ENCODE data around the gene BAIAP2L1. TPM values are rescaled to one million over a fixed set of nuclear protein-coding genes. Genes with fewer than 3 reads are reported as not detected.

BAIAP2L1 gene
- total RNA-seq, 1 donor from 2014 or later: 1.1 TPM

- intact Hi-C loops (cut with micrococcal nuclease): no loop called here
Measured at GRCh38 chr7:98360221-98361130, 40.4 kb downstream of the BAIAP2L1 start.

- intact Hi-C loops (cut with micrococcal nuclease): no loop called here
Measured at GRCh38 chr7:98359395-98359794, 41.5 kb downstream of the BAIAP2L1 start.

GRCh38 chr7:98358706-98359105, 42.2 kb downstream of the BAIAP2L1 start:
- intact Hi-C loops (cut with micrococcal nuclease): no loop called here

- intact Hi-C loops (cut with micrococcal nuclease): no loop called here
Measured at GRCh38 chr7:98357751-98358161, 43.1 kb downstream of the BAIAP2L1 start.

GRCh38 chr7:98355250-98355538, 45.7 kb downstream of the BAIAP2L1 start:
- intact Hi-C loops (cut with micrococcal nuclease): no loop called here

GRCh38 chr7:98354511-98355249, 46.2 kb downstream of the BAIAP2L1 start:
- intact Hi-C loops (cut with micrococcal nuclease): no loop called here

- intact Hi-C loops (cut with micrococcal nuclease): no loop called here
Measured at GRCh38 chr7:98354052-98354451, 46.8 kb downstream of the BAIAP2L1 start.

- intact Hi-C loops (cut with micrococcal nuclease): no loop called here
Measured at GRCh38 chr7:98352621-98353020, 48.3 kb downstream of the BAIAP2L1 start.

GRCh38 chr7:98351136-98351535, 49.8 kb downstream of the BAIAP2L1 start:
- intact Hi-C loops (cut with micrococcal nuclease): no loop called here

GRCh38 chr7:98348726-98349474, 52.0 kb downstream of the BAIAP2L1 start:
- intact Hi-C loops (cut with micrococcal nuclease): no loop called here

GRCh38 chr7:98346515-98347069, 54.3 kb downstream of the BAIAP2L1 start:
- intact Hi-C loops (cut with micrococcal nuclease): no loop called here

- intact Hi-C loops (cut with micrococcal nuclease): no loop called here
Measured at GRCh38 chr7:98341106-98341505, 59.8 kb downstream of the BAIAP2L1 start.

GRCh38 chr7:98339043-98339442, 61.8 kb downstream of the BAIAP2L1 start:
- intact Hi-C loops (cut with micrococcal nuclease): no loop called here

- intact Hi-C loops (cut with micrococcal nuclease): no loop called here
Measured at GRCh38 chr7:98338441-98338840, 62.4 kb downstream of the BAIAP2L1 start.

GRCh38 chr7:98335411-98335977, 65.4 kb downstream of the BAIAP2L1 start:
- intact Hi-C loops (cut with micrococcal nuclease): no loop called here

- intact Hi-C loops (cut with micrococcal nuclease): no loop called here
Measured at GRCh38 chr7:98334081-98334480, 66.8 kb downstream of the BAIAP2L1 start.

- intact Hi-C loops (cut with micrococcal nuclease): no loop called here
Measured at GRCh38 chr7:98330926-98331529, 69.9 kb downstream of the BAIAP2L1 start.

GRCh38 chr7:98329791-98330373, 71.0 kb downstream of the BAIAP2L1 start:
- intact Hi-C loops (cut with micrococcal nuclease): no loop called here

- intact Hi-C loops (cut with micrococcal nuclease): no loop called here
Measured at GRCh38 chr7:98329100-98329790, 71.6 kb downstream of the BAIAP2L1 start.

- intact Hi-C loops (cut with micrococcal nuclease): no loop called here
Measured at GRCh38 chr7:98324782-98325181, 76.1 kb downstream of the BAIAP2L1 start.

Data from T-helper 1 cell treated with Interleukin-12 subunit alpha and Interleukin-12 subunit beta and Interleukin-4 antibody, amounts not matched to agents 30 ng/mL and 1 ng/mL, for 36 hours (primary cell).